Endothelial cell of umbilical vein (primary cell): Measurements from ENCODE around the gene KIAA1217. TPM values are rescaled to one million over a fixed set of nuclear protein-coding genes. Genes with fewer than 3 reads are reported as not detected.

Source experiments
- BruUV-seq: library from RNA; stranded (reverse); fragments of 400-500 nt; replicated peaks from 2 replicates; lab custom pipeline; 2021; lab: Mats Ljungman, UMichigan
- CTCF ChIA-PET: fragments of 300-600, 350-600 bp; sonication (Branson Sonifier 250); formaldehyde crosslinking; loops from one replicate; lab custom pipeline; 2021; ENCODE audit warnings: antibody characterized with exemption, inconsistent platforms; lab: Charles Lee
- POLR2A ChIA-PET: fragments of 300-600, 350-600 bp; sonication (Branson Sonifier 250); formaldehyde crosslinking; loops from one replicate; lab custom pipeline; 2021; ENCODE audit warnings: antibody characterized with exemption, inconsistent platforms; lab: Charles Lee
- DNase-seq: peaks from one replicate; pipeline ENCODE4 v3.0.0-alpha.2; 2011; ENCODE audit warnings: low read depth, low spot score
- FAIRE-seq: peaks from 2 replicates; lab custom pipeline; 2011; peaks lifted over from hg19 to GRCh38; lab: Jason Lieb, UNC
- H2AFZ ChIP-seq: 2 replicates; pipeline ENCODE4 v1.6.0; 2012; ENCODE audit warnings: low read depth, low read length, control low read depth, inconsistent platforms
- H3K27ac ChIP-seq: 2 replicates; pipeline ENCODE4 v1.5.1; 2011; ENCODE audit warnings: low read depth, mild to moderate bottlenecking, control low read depth, low read length, moderate library complexity; ENCODE audit not compliant: insufficient read depth
- H3K27me3 ChIP-seq, 2 experiments: 2 replicates each; pipeline versions ENCODE4 v1.6.0 to v1.6.1; 2011; ENCODE audit warnings: low read length in 2 of 2, mixed read lengths in 1 of 2; ENCODE audit not compliant: control insufficient read depth in 2 of 2, insufficient read depth in 2 of 2
- H3K36me3 ChIP-seq, 2 experiments: 2 replicates in 1 of 2; 3 replicates in 1 of 2; pipeline ENCODE4 v1.5.1; 2011; ENCODE audit warnings: low read length in 2 of 2, mild to moderate bottlenecking in 1 of 2, moderate library complexity in 1 of 2; ENCODE audit not compliant: control insufficient read depth in 2 of 2, insufficient read depth in 2 of 2; ENCODE audit errors: extremely low read depth in 1 of 2
- H3K4me1 ChIP-seq: 3 replicates; pipeline ENCODE4 v1.5.1; 2011; ENCODE audit warnings: mild to moderate bottlenecking, low read length; ENCODE audit not compliant: control insufficient read depth, insufficient read depth; ENCODE audit errors: extremely low read depth
- H3K4me2 ChIP-seq: 2 replicates; pipeline ENCODE4 v1.6.1; 2011; ENCODE audit warnings: low read length, control low read depth, mixed read lengths; ENCODE audit not compliant: insufficient read depth
- H3K4me3 ChIP-seq, 3 experiments: fragments of 200-600 bp in 1 of 3; sonication (generic), shearing (Covaris generic) in 1 of 3; replicated peaks in 1 of 3; 2 replicates each; pipeline ENCODE4 v1.5.1; 2011 to 2016; ENCODE audit warnings: control low read depth in 3 of 3, low read length in 3 of 3, mild to moderate bottlenecking in 2 of 3, inconsistent platforms in 1 of 3, low read depth in 1 of 3, moderate library complexity in 1 of 3; ENCODE audit not compliant: insufficient read depth in 1 of 3
- H3K79me2 ChIP-seq: 2 replicates; pipeline ENCODE4 v1.6.0; 2012; ENCODE audit warnings: low read length, inconsistent platforms; ENCODE audit not compliant: control insufficient read depth, insufficient read depth
- H3K9ac ChIP-seq: replicated peaks from 2 replicates; pipeline ENCODE3; 2011; ENCODE audit warnings: low read length, control low read depth; ENCODE audit not compliant: insufficient read depth; ENCODE audit errors: extremely low read depth
- H3K9me1 ChIP-seq: replicated peaks from 3 replicates; pipeline ENCODE4 v1.6.0; 2011; ENCODE audit warnings: mild to moderate bottlenecking, low read length; ENCODE audit not compliant: control insufficient read depth, insufficient read depth; ENCODE audit errors: extremely low read depth
- H3K9me3 ChIP-seq: replicated peaks from 2 replicates; pipeline ENCODE4 v1.5.1; 2012; ENCODE audit warnings: low read length, inconsistent platforms; ENCODE audit not compliant: control insufficient read depth, insufficient read depth
- H4K20me1 ChIP-seq: replicated peaks from 2 replicates; pipeline ENCODE3; 2011; ENCODE audit warnings: mild to moderate bottlenecking, low read length; ENCODE audit not compliant: control insufficient read depth, insufficient read depth; ENCODE audit errors: extremely low read depth
- EZH2 ChIP-seq: IDR thresholded peaks from 2 replicates; pipeline ENCODE4 v1.6.1; 2012; ENCODE audit warnings: borderline replicate concordance, low read depth, mild to moderate bottlenecking, moderate library complexity, low read length, inconsistent platforms; ENCODE audit not compliant: severe bottlenecking
- FOS ChIP-seq: IDR thresholded peaks from 2 replicates; pipeline ENCODE4 v1.6.1; 2011; ENCODE audit warnings: mild to moderate bottlenecking, low read length, moderate library complexity, borderline replicate concordance; ENCODE audit not compliant: insufficient read depth
- POLR2A ChIP-seq: IDR thresholded peaks from 2 replicates; pipeline ENCODE4 v1.6.1; 2012; ENCODE audit warnings: low read depth, mild to moderate bottlenecking, control low read depth, low read length
- POLR2AphosphoS5 ChIP-seq: IDR thresholded peaks from 2 replicates; pipeline ENCODE4 v1.6.1; 2012; ENCODE audit warnings: low read depth, mild to moderate bottlenecking, control low read depth, low read length, moderate library complexity; ENCODE audit not compliant: insufficient read depth
- dilution Hi-C: fragments of 300-500 bp; cut with MboI; formaldehyde crosslinking; loops from one replicate; pipeline ENCODE4 v1.15.0; 2019; ENCODE audit warnings: low sequenced_read_pairs; ENCODE audit not compliant: extremely low pct_ligation_motif_present
- intact Hi-C: fragments of 100-400 bp; cut with micrococcal nuclease; formaldehyde crosslinking; loops from one replicate; pipeline ENCODE4 v1.10.0; 2022
- polyA plus RNA-seq, 4 experiments: library from polyadenylated mRNA; depleted of rRNA in 3 of 4; stranded (reverse) in 3 of 4; unstranded in 1 of 4; fragments of >200 nt; gene quantifications; 2 replicates each; pipeline versions ENCODE4 v1.2.1 to v1.2.3, GENCODE V29; 2011 to 2012; ENCODE audit warnings: missing spikeins in 1 of 4
- total RNA-seq: library from RNA; stranded (reverse); gene quantifications from 2 replicates; pipeline ENCODE4 v1.2.3, GENCODE V29; 2021
- TF ChIP-seq, protein P1 (sequence below), 2 donors: IDR thresholded peaks; 1 replicate in 1 of 2; 2 replicates in 1 of 2; pipeline ENCODE4 v1.5.1; 2011; ENCODE audit warnings: low read length in 2 of 2, mild to moderate bottlenecking in 2 of 2, moderate library complexity in 2 of 2, control low read depth in 1 of 2, inconsistent platforms in 1 of 2, low read depth in 1 of 2; ENCODE audit not compliant: insufficient read depth in 1 of 2; ENCODE audit errors: extremely low read depth in 1 of 2
- TF ChIP-seq, protein P2 (sequence below): IDR thresholded peaks from 2 replicates; pipeline ENCODE4 v1.6.1; 2011; ENCODE audit not compliant: insufficient read depth, insufficient read length

Gene KIAA1217
- total and polyA plus RNA-seq, 2 donors (not counting 3 experiments of a cell fraction or from before 2014, with no cell fraction given) = 0.83 to 10.3 TPM

DNA sequence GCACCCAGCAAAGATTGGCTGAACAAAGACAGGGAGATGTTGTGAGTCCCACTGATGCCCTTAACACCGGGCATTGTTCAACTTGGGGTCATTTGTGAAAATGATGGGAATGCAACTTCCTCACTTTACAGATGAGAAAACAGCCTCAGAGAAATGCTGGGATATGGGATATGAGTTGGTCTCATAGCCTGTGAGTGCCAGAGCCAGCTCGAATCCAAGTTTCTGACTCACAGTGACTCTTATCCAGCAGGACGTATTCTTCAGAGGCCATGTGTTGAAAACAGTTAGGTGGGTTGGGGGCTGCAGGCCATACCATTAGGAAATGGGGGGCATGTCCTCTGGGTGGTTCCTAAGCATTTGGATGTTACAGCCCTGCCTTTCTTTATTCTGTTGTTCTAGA lies 45.2 kb downstream of the KIAA1217 start:
- no peaks in the 10 kb centered on the region for H3K9me3 ChIP-seq
- DNase-seq (no peak), FAIRE-seq (no peak)
- no peak overlapping the region for H2AFZ ChIP-seq
- H3K79me2 ChIP-seq = no peaks in the 10 kb centered on the region
- H3K9me1 ChIP-seq = no peaks in the 10 kb centered on the region
- H3K27ac ChIP-seq = no peak overlapping the region
- dilution Hi-C loops = no loop called here
- no peaks in the 10 kb centered on the region for H3K4me1 ChIP-seq
- H4K20me1 ChIP-seq = no peaks in the 10 kb centered on the region
- intact Hi-C loops = no loop called here
- CTCF ChIA-PET = no interaction called here
- no TSS peak for BruUV-seq
- H3K27me3 ChIP-seq = no peaks in the 10 kb centered on the region
- H3K9ac ChIP-seq = no peak overlapping the region
- TF ChIP-seq, protein P1, sequence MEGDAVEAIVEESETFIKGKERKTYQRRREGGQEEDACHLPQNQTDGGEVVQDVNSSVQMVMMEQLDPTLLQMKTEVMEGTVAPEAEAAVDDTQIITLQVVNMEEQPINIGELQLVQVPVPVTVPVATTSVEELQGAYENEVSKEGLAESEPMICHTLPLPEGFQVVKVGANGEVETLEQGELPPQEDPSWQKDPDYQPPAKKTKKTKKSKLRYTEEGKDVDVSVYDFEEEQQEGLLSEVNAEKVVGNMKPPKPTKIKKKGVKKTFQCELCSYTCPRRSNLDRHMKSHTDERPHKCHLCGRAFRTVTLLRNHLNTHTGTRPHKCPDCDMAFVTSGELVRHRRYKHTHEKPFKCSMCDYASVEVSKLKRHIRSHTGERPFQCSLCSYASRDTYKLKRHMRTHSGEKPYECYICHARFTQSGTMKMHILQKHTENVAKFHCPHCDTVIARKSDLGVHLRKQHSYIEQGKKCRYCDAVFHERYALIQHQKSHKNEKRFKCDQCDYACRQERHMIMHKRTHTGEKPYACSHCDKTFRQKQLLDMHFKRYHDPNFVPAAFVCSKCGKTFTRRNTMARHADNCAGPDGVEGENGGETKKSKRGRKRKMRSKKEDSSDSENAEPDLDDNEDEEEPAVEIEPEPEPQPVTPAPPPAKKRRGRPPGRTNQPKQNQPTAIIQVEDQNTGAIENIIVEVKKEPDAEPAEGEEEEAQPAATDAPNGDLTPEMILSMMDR (IDR thresholded peaks at IDR 0.05; ENCODE audit: extremely low read depth in 1 of 2, insufficient read depth in 1 of 2, low read depth in 1 of 2, low read length in 2 of 2) = no peak
- TF ChIP-seq, protein P2, sequence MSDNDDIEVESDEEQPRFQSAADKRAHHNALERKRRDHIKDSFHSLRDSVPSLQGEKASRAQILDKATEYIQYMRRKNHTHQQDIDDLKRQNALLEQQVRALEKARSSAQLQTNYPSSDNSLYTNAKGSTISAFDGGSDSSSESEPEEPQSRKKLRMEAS = no peak
- TF ChIP-seq POLR2A = no peak
- no peak for TF ChIP-seq EZH2
- H3K4me3 ChIP-seq = no peak overlapping the region
- no peak overlapping the region for H3K4me2 ChIP-seq
- POLR2A ChIA-PET = no interaction called here
- no peaks in the 10 kb centered on the region for H3K36me3 ChIP-seq

DNA sequence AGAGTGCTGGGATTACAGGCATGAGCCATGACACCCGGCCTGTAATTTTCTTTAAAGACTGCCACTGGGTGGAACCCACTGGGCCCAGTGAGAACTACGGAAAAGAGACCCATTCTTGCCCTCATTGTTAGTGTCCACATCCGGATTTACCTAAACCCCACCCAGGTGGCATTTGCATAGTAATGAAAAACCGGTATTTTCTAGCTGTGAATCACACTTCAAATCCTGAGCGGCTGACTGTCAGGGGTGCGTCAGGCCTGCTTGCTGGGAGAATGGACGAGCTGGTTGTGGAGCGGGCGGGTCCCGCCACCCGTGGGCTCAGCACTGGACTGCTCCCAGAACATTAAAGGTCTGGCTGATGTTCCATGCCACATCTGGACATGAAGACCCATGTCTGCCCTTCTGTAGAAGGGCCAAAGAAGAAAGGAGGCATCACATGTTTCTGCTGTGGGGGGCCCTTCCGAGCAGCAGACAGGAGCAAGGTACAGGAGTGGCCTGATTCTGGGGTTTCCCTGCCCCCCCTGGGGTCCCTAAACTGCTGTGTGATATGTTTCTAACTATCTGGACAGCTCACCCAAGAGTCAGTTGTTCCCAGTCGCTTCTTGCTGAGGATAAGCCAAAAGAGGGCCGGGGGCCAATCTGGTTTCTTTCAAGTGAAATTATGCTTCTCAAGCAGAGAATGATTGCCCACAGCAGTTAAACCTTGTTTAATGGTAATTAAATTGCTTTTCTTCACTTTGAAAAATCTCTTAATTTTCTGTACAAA lies 46.4 kb downstream of the KIAA1217 start:
- CTCF ChIA-PET = interaction anchor here (0.6 kb wide), 2 partner anchors 11 to 177 kb away, joined by 3 to 4 read pairs; no protein-coding TSS in a partner anchor

More for the DNA sequence above, 46.4 kb downstream of the KIAA1217 start:
- Histone ChIP-seq H3K9me3 (no peaks in the 10 kb centered on the region), H3K27ac (no peak overlapping the region), H4K20me1 (no peaks in the 10 kb centered on the region), H3K9ac (no peak overlapping the region), H3K27me3 (no peaks in the 10 kb centered on the region), H3K9me1 (no peaks in the 10 kb centered on the region), H3K4me2 (no peak overlapping the region), H3K4me3 (no peak overlapping the region), H2AFZ (no peak overlapping the region), H3K4me1 (no peaks in the 10 kb centered on the region), H3K36me3 (no peaks in the 10 kb centered on the region), H3K79me2 (no peaks in the 10 kb centered on the region)
- no peak for DNase-seq
- dilution Hi-C loops = no loop called here
- TF ChIP-seq POLR2AphosphoS5 = no peak
- TF ChIP-seq, protein P1 (IDR thresholded peaks at IDR 0.05; ENCODE audit: extremely low read depth in 1 of 2, insufficient read depth in 1 of 2, low read depth in 1 of 2, low read length in 2 of 2) = no peak
- no peak for TF ChIP-seq FOS
- TF ChIP-seq, protein P2 = no peak
- TF ChIP-seq EZH2 = no peak
- no peak for TF ChIP-seq POLR2A
- no TSS peak for BruUV-seq
- intact Hi-C loops = no loop called here
- POLR2A ChIA-PET = no interaction called here
- no peak for FAIRE-seq
